ENCODE measurements around the gene SCRT2.

Gene SCRT2

DNA sequence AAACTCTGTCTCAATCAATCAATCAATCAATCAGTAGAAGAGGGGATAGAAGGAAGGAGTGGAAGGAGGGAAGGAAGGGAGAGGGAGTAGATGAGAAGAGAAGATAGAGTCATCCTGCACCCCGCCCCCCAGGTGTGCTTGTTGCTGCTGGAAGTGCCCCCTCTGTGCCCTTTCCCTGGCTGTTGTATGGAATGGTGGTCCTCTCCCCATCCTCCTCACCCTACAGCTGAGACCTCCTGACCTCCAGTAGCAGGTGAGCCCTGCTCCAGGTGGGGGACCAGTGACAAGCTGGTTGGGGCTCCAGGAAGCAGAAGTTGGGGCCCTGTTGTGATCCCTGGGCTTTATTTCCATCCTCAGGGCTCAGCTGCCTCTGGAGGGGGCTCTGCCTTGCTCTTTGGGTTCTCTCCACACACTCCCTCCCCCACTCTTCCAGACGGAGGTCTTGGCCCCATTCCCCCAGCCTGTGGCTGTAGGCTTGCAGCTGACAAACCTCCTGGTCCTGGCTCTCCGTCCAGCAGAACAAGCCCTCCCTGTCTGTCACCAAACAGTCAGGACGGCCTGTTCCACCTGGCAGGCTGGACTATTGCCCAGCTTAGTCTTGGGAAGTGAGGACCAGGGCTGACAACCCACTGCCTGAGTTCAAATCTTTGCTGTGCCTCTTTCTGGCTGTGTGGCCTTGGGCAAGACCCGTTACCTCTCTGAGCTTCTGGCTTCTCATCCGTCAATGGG, 26.0 kb upstream of the SCRT2 start:
- Histone ChIP-seq H3K79me2 (ENCODE audit: insufficient read depth, low read depth) (no peaks in the 10 kb centered on the region), H3K9ac (no peak overlapping the region), H3K36me3 (ENCODE audit: insufficient read depth) (no peaks in the 10 kb centered on the region), H3K4me2 (no peak overlapping the region), H3K27ac (no peak overlapping the region), H2AFZ (ENCODE audit: low read depth) (no peak overlapping the region), H3K27me3 (ENCODE audit: insufficient read depth, low read depth) (no peaks in the 10 kb centered on the region), H3K4me3 (IDR thresholded peaks at IDR 0.05; ENCODE audit: insufficient read depth, low read depth, low read length) (no peak overlapping the region), H3K4me1 (ENCODE audit: low read depth, poor library complexity, severe bottlenecking) (no peaks in the 10 kb centered on the region), H4K20me1 (ENCODE audit: insufficient read depth) (no peaks in the 10 kb centered on the region)
- TF ChIP-seq, protein P1, sequence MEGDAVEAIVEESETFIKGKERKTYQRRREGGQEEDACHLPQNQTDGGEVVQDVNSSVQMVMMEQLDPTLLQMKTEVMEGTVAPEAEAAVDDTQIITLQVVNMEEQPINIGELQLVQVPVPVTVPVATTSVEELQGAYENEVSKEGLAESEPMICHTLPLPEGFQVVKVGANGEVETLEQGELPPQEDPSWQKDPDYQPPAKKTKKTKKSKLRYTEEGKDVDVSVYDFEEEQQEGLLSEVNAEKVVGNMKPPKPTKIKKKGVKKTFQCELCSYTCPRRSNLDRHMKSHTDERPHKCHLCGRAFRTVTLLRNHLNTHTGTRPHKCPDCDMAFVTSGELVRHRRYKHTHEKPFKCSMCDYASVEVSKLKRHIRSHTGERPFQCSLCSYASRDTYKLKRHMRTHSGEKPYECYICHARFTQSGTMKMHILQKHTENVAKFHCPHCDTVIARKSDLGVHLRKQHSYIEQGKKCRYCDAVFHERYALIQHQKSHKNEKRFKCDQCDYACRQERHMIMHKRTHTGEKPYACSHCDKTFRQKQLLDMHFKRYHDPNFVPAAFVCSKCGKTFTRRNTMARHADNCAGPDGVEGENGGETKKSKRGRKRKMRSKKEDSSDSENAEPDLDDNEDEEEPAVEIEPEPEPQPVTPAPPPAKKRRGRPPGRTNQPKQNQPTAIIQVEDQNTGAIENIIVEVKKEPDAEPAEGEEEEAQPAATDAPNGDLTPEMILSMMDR (conservative IDR thresholded peaks at IDR 0.05; ENCODE audit: low read depth, low read length), result no peak

DNA sequence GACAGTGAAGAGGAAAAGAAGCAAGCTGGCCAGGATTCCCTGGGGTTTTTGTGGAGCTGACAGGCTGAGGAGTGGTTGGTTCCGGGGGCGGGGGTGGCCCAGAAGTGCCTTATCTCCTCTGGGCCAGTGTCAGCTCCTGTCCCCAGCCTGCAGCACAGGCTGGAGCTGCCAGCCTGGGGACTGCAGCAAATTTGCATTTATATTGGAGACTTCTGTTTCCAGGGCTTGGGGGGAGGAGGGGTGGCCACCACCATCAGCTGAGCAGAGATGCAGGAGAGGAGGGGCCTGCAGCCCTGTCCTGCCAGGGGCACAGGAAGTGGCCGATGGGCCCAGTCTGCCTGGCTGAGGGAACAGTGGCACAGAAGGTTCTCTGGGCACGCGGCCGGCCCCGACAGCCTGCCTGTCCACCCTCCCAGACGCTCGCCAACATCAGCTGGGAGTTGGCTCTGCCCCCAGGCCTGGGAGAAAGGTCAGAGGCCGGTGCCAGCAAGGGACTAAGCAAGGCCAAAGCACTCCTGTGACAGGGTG, 24.3 kb upstream of the SCRT2 start:
- H3K27me3 ChIP-seq (ENCODE audit: insufficient read depth, low read depth), result no peaks in the 10 kb centered on the region
- TF ChIP-seq, protein P1 (conservative IDR thresholded peaks at IDR 0.05; ENCODE audit: low read depth, low read length), result no peak
- H3K4me1 ChIP-seq (ENCODE audit: low read depth, poor library complexity, severe bottlenecking), result no peaks in the 10 kb centered on the region
- no peak overlapping the region for H3K27ac ChIP-seq
- H3K79me2 ChIP-seq (ENCODE audit: insufficient read depth, low read depth), result no peaks in the 10 kb centered on the region
- no peak overlapping the region for H3K4me3 ChIP-seq (IDR thresholded peaks at IDR 0.05; ENCODE audit: insufficient read depth, low read depth, low read length)
- H3K4me2 ChIP-seq, result no peak overlapping the region
- no peak overlapping the region for H3K9ac ChIP-seq
- H4K20me1 ChIP-seq (ENCODE audit: insufficient read depth), result no peaks in the 10 kb centered on the region
- H2AFZ ChIP-seq (ENCODE audit: low read depth), result no peak overlapping the region
- H3K36me3 ChIP-seq (ENCODE audit: insufficient read depth), result no peaks in the 10 kb centered on the region

DNA sequence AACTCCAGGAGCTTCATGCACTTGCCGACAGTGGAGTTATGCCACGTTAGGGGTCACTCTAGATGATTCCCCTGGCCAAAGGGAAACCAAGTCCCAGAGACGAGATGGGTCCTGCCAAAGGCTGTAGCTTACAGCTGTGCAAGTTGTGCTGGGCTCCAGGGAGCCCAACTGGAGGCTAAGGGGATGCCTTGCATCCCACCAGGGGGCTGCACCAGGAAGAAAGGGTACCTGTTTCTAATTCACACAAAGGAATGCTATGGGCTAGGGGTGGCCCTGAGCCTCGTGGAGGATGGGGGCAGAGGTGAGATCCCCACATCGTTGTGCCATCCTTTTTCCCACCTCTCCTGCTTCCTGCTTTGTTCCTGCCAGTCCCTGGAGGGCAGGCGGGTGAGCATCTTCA, 23.7 kb upstream of the SCRT2 start:
- no peaks in the 10 kb centered on the region for H3K79me2 ChIP-seq (ENCODE audit: insufficient read depth, low read depth)
- no peaks in the 10 kb centered on the region for H3K36me3 ChIP-seq (ENCODE audit: insufficient read depth)
- H3K4me2 ChIP-seq, result no peak overlapping the region
- H3K4me3 ChIP-seq (IDR thresholded peaks at IDR 0.05; ENCODE audit: insufficient read depth, low read depth, low read length), result no peak overlapping the region
- no peak overlapping the region for H2AFZ ChIP-seq (ENCODE audit: low read depth)
- H3K4me1 ChIP-seq (ENCODE audit: low read depth, poor library complexity, severe bottlenecking), result no peaks in the 10 kb centered on the region
- no peaks in the 10 kb centered on the region for H4K20me1 ChIP-seq (ENCODE audit: insufficient read depth)
- H3K9ac ChIP-seq, result no peak overlapping the region
- TF ChIP-seq, protein P1 (conservative IDR thresholded peaks at IDR 0.05; ENCODE audit: low read depth, low read length), result no peak
- no peaks in the 10 kb centered on the region for H3K27me3 ChIP-seq (ENCODE audit: insufficient read depth, low read depth)
- H3K27ac ChIP-seq, result no peak overlapping the region

DNA sequence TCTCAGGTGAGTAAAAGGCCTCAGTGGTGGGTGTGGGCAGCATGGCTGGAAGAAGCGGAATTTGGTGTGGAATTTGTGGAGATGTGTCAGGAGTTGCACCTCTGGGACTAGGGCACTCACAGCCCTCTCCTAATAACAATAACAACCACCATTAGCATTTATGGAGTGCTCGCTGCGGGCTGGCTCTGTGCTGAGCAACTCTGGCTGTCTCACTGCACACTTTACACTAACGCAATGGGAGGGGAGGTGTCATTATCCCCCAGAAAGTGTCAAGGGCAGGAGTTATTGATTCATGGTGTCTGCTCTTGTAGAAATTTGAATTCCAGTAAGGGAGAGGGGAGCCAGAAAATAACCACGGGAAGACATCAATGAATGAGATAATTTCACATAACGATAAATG, 22.7 kb upstream of the SCRT2 start:
- no peaks in the 10 kb centered on the region for H3K36me3 ChIP-seq (ENCODE audit: insufficient read depth)
- H3K9ac ChIP-seq, result no peak overlapping the region
- no peaks in the 10 kb centered on the region for H3K27me3 ChIP-seq (ENCODE audit: insufficient read depth, low read depth)
- H3K79me2 ChIP-seq (ENCODE audit: insufficient read depth, low read depth), result no peaks in the 10 kb centered on the region
- no peaks in the 10 kb centered on the region for H3K4me1 ChIP-seq (ENCODE audit: low read depth, poor library complexity, severe bottlenecking)
- H3K4me2 ChIP-seq, result no peak overlapping the region
- H4K20me1 ChIP-seq (ENCODE audit: insufficient read depth), result no peaks in the 10 kb centered on the region
- no peak overlapping the region for H3K4me3 ChIP-seq (IDR thresholded peaks at IDR 0.05; ENCODE audit: insufficient read depth, low read depth, low read length)
- no peak overlapping the region for H3K27ac ChIP-seq
- TF ChIP-seq, protein P1 (conservative IDR thresholded peaks at IDR 0.05; ENCODE audit: low read depth, low read length), result no peak
- no peak overlapping the region for H2AFZ ChIP-seq (ENCODE audit: low read depth)

Data from KMS-11 (cell line).